ENCODE data around the gene STAC3. TPM values are rescaled to one million over a fixed set of nuclear protein-coding genes. Genes with fewer than 3 reads are reported as not detected.
A peak's percentile ranks its signal among the peaks of the same experiment; 100 is the strongest.

STAC3 gene
- total RNA-seq, 2 donors from 2014 or later, result 1.2 to 2.7 TPM

GRCh38 chr12:57226588-57227314, 24.2 kb downstream of the STAC3 start:
- DNase-seq (no peak), ATAC-seq (no peak)
- intact Hi-C loops (cut with DNase I), result no loop called here

DNA sequence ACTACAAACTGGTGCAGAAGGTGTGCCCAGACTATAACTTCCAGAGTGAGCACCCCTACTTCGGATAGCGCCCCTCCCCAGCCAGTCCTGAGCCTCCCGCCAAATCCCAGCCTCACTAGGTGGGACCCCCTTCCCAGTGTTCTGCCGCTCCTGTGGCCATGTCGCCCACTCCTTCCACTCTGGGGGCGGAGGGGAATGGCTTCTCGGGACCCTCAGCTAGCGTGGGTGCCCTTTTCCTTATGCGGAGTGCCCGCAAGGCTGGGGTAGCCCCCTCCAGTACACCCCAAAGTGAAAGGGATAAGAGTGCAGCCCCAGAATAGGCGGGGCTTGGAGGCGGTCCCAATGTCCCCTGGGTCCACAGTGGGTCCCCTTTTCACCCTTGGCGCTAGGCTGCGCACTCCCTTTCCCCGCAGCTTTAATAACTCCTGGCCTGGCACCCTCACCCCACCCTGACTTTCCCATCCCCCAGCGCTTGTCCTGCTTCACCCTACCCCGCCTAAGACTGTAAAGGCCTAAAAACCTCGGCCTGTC, 25.2 kb downstream of the STAC3 start:
- no peak for ATAC-seq
- no peak for DNase-seq
- intact Hi-C loops (cut with DNase I), result no loop called here

DNA sequence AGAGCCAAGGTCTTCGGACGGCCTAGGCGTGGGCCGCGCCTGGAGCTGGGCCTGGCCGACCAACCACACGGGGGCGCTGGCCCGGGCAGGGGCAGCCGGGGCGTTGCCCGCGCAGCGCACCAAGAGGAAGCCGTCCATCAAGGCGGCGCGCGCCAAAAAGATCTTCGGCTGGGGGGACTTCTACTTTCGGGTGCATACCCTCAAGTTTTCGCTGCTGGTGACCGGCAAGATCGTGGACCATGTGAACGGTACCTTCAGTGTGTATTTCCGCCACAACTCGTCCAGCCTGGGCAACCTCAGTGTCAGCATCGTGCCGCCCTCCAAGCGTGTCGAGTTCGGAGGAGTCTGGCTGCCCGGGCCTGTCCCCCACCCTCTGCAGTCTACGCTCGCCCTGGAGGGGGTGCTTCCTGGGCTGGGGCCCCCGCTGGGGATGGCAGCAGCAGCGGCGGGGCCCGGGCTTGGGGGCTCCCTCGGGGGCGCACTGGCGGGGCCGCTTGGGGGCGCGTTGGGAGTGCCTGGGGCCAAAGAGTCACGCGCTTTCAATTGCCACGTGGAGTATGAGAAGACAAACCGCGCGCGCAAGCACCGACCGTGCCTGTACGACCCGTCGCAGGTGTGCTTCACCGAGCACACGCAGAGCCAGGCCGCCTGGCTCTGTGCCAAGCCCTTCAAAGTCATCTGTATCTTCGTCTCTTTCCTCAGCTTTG, 25.9 kb downstream of the STAC3 start:
- ATAC-seq, result peak; percentile 21 to 56
- no peak for DNase-seq
- intact Hi-C loops (cut with DNase I), result no loop called here

- no peak for DNase-seq
- no peak for ATAC-seq
- intact Hi-C loops (cut with DNase I), result no loop called here
These were observed 26.6 kb downstream of the STAC3 start for GRCh38 chr12:57224278-57224972.

GRCh38 chr12:57223191-57224165, 27.5 kb downstream of the STAC3 start:
- intact Hi-C loops (cut with DNase I), result no loop called here
- DNase-seq, result no peak

DNA sequence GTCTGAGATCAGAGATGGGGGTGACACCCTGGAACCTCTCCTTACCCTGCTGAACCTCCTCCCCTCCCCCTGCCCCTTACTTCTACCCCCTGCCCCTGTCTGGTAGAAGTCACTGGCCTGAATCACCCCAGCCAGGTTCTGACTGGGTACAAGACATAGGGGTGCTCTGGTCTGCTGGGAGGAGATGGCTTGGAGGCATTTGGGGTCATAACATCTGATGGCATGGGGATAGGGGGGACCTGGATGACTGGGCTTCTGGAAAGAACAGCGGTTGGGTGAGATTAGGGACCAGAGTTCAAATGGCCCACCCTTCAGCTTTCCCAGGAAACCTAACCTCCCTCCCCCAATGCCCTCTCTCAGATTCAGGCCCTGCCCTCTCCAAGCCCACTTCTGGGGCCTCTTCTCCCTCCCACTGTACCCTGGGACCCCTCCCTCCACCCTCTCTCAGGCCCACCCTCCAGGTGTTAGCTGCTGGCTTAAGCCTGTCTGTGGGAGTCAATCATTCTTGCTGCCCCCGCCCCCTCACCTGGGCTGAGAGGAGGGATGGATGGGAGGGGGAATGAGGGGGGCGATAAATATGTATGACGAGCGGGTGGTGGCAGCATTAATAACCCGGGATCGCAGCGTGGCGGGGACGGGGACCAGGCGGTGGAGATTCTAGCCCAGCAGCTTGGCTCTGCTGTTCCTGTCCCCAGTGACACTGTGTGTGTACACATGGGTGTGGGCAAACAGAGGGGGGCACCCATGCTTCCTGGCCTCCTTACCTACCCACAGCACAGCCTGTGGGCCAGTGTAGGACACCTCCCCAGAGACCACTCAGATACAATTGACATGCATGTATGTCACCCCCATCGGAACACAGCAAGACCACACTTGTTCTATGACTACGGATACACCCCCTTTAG, 28.4 kb downstream of the STAC3 start:
- no peak for ATAC-seq
- DNase-seq, result no peak
- intact Hi-C loops (cut with DNase I), result no loop called here

More at GRCh38 chr12:57223191-57224165, 27.5 kb downstream of the STAC3 start:
- ATAC-seq, result no peak

- no peak for DNase-seq
- intact Hi-C loops (cut with DNase I), result no loop called here
- no peak for ATAC-seq
These were observed 29.6 kb downstream of the STAC3 start for GRCh38 chr12:57221169-57221917.

GRCh38 chr12:57220770-57221168, 30.2 kb downstream of the STAC3 start:
- ATAC-seq (no peak), DNase-seq (no peak)
- intact Hi-C loops (cut with DNase I), result no loop called here

GRCh38 chr12:57219993-57220754, 30.8 kb downstream of the STAC3 start:
- DNase-seq (no peak), ATAC-seq (no peak)
- intact Hi-C loops (cut with DNase I), result no loop called here

DNA sequence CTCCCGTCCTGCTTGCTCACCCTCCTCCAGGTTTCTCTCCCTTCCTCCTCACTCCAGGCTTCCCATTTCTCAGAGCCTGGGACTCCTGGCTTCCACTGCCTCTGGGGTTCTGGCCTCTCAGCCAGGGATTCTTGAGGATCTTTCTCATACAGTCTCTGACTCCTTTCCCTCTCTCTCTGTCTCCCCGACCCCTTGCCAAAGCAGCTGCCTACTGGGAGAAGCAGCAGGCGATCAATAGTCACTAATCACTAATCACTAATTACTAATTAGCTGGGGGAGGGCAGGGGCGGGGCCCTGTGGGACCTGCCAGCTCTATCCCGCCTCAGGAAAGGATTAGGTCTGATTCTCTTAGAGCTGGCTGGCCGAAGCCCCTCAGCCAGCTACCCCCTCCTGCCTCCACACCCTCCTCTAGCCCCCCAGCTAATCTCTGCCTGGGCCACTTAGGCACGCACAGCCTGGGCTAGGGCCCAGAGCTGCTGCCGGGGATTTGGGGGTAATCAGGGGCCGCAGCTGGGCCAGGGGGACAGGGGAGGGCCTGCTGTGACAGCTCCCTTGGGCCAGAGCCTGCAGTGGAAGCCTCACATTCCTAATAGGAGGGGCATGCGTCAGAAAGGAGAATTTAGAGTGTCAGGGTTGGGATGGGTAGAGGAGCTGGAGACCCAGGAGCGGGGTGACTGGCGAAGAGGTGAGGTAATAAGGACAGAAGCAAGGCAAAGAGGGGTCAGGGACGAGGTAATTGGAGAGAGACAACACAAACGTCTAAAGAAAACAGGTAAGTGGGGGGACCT, 31.6 kb downstream of the STAC3 start:
- DNase-seq (no peak), ATAC-seq (no peak)
- intact Hi-C loops (cut with DNase I), result no loop called here

DNA sequence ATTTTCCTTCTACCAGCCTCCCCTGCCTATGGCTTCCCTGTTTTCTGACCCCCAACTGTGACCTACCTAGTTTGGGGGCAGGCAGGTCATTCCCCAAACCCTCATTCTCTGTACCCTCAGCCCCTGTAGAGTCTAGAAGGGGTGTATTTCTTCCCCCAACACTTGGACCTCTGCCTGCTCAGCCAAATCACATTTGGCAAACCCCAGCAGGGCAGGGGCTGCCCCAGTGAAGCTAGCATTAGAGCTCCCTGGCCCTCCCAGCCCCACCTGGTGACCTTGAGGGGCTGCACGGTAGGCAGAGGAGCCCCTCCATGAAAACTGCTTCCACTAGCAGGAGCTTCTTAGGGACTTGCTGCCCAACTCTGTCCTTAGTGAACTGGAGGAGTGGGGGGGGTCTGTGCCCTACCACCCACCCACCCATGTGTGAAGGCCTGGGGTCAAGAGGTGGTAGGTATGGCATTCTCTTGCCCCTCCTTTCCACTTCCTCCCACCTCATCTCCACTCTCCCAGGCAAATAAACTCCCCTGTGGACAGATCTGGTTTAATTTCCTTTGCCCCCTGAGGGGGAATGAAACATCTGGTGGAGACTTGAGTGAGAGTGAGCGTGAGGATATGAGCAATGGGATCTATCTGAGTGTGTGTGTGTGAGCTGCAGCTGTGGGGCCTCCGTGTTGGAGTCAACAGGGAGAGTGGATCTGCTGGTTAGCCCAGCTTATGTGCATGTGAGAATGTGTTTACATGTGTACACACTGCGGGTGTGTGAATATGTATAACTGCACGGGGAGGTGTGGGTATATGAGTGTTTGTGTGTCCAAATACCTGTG, 32.7 kb downstream of the STAC3 start:
- intact Hi-C loops (cut with DNase I), result no loop called here
- ATAC-seq, result no peak
- DNase-seq, result no peak

GRCh38 chr12:57216921-57217879, 33.8 kb downstream of the STAC3 start:
- intact Hi-C loops (cut with DNase I), result no loop called here
- DNase-seq (no peak), ATAC-seq (no peak)

- intact Hi-C loops (cut with DNase I), result no loop called here
- DNase-seq (peak; percentile 59), ATAC-seq (peak; percentile 2 to 7)
These were observed 34.7 kb downstream of the STAC3 start, which contains the start of gene NXPH4 for GRCh38 chr12:57216014-57216911. Gene NXPH4 (plus strand): TSS chr12:57216794. CDS start chr12:57216970, 176 bp downstream.
